T-cell (primary cell): ENCODE data around the gene DLG2. TPM values are rescaled to one million over a fixed set of nuclear protein-coding genes. Genes with fewer than 3 reads are reported as not detected.
"Not testable (repeated sequence)": the region's sequence is repeated elsewhere in the genome, so short reads cannot be mapped to it uniquely, and the experiment has no call there.

Experiments
- ATAC-seq, 4 experiments: fragments of 200-7000 bp in 3 of 4; fragments of 150-1000 bp in 1 of 4; cut with Tn5 transposase; replicated peaks in 1 of 4; 1 replicate in 3 of 4; 2 replicates in 1 of 4; pipeline ENCODE4 v1.10.0; 2021; ENCODE audit warnings: moderate library complexity in 3 of 4, mild to moderate bottlenecking in 2 of 4, moderate number of reproducible peaks in 1 of 4
- CTCF ChIA-PET, 2 donors: fragments of 300-600 bp; sonication (Branson Sonifier 250); formaldehyde crosslinking; loops; one replicate each; lab custom pipeline; 2022; ENCODE audit warnings: antibody characterized with exemption in 2 of 2; lab: Charles Lee
- POLR2A ChIA-PET, 2 donors: fragments of 300-600 bp; sonication (Branson Sonifier 250); formaldehyde crosslinking; loops; one replicate each; lab custom pipeline; 2022; ENCODE audit warnings: antibody characterized with exemption in 2 of 2; lab: Charles Lee
- DNase-seq, 35 experiments: peaks; one replicate each; pipeline versions ENCODE4 v3.0.0 to v3.0.0-alpha.2; 2013 to 2023
- H3K27ac ChIP-seq: one replicate; pipeline ENCODE4 v1.5.1; 2013; ENCODE audit warnings: low read length
- H3K27me3 ChIP-seq, 2 experiments: replicated peaks in 1 of 2; 1 replicate in 1 of 2; 2 replicates in 1 of 2; pipeline versions ENCODE4 v1.6.1 to v1.7.0; 2013; ENCODE audit warnings: low read length in 1 of 2, mixed read lengths in 1 of 2; ENCODE audit not compliant: control insufficient read depth in 2 of 2, insufficient read depth in 2 of 2; ENCODE audit errors: extremely low read depth in 1 of 2
- H3K36me3 ChIP-seq, 2 donors: 1 replicate in 1 of 2; 2 replicates in 1 of 2; pipeline versions ENCODE4 v1.6.1 to v1.7.0; 2013; ENCODE audit warnings: low read length in 1 of 2; ENCODE audit not compliant: control insufficient read depth in 2 of 2, insufficient read depth in 1 of 2; ENCODE audit errors: extremely low read depth in 1 of 2
- H3K4me1 ChIP-seq, 2 experiments: 1 replicate in 1 of 2; 2 replicates in 1 of 2; pipeline versions ENCODE4 v1.6.1 to v1.7.0; 2013; ENCODE audit warnings: low read length in 2 of 2, mixed read lengths in 1 of 2; ENCODE audit not compliant: insufficient read depth in 2 of 2, control insufficient read depth in 1 of 2; ENCODE audit errors: extremely low read depth in 1 of 2
- H3K4me3 ChIP-seq, 2 donors: 1 replicate in 1 of 2; 2 replicates in 1 of 2; pipeline versions ENCODE4 v1.5.1 to v1.7.0; 2013; ENCODE audit warnings: mild to moderate bottlenecking in 2 of 2, low read length in 1 of 2, moderate library complexity in 1 of 2; ENCODE audit not compliant: control insufficient read depth in 1 of 2; ENCODE audit errors: extremely low read depth in 1 of 2
- H3K9me3 ChIP-seq: 2 replicates; pipeline ENCODE4 v1.7.0; 2013
- H3K27ac Mint-ChIP-seq, 2 donors: one replicate each; pipeline ENCODE4 v1.8.0; 2020 to 2021; ENCODE audit warnings: mild to moderate bottlenecking in 2 of 2, mixed read lengths in 2 of 2
- H3K27me3 Mint-ChIP-seq, 2 donors: one replicate each; pipeline ENCODE4 v1.8.0; 2021 to 2022; ENCODE audit warnings: mixed read lengths in 2 of 2
- H3K36me3 Mint-ChIP-seq: one replicate; pipeline ENCODE4 v1.8.0; 2021; ENCODE audit warnings: mixed read lengths
- H3K4me1 Mint-ChIP-seq, 3 donors: one replicate each; pipeline ENCODE4 v1.8.0; 2020 to 2022; ENCODE audit warnings: mixed read lengths in 3 of 3, mild to moderate bottlenecking in 1 of 3
- H3K4me3 Mint-ChIP-seq, 3 donors: one replicate each; pipeline ENCODE4 v1.8.0; 2020 to 2022; ENCODE audit warnings: mild to moderate bottlenecking in 3 of 3, mixed read lengths in 3 of 3, moderate library complexity in 3 of 3
- H3K9me3 Mint-ChIP-seq, 3 donors: one replicate each; pipeline ENCODE4 v1.8.0; 2020 to 2022; ENCODE audit warnings: mixed read lengths in 3 of 3
- WGBS: methylation state at CpG from one replicate; pipeline ENCODE4 v1.1.5; 2013; ENCODE audit warnings: missing lambda C conversion rate; ENCODE audit not compliant: insufficient coverage; 5-methylcytosine and 5-hydroxymethylcytosine counted together
- total RNA-seq, 35 experiments: library from RNA in 6 of 35; stranded (reverse) in 6 of 35; fragments of 120-200 nt in 1 of 35; gene quantifications; one replicate each; pipeline versions ENCODE4 v1.2.1 to v1.2.4 and lab custom pipeline; 2013 to 2026

Gene DLG2
- total RNA-seq, 5 donors from 2014 or later (not counting 1 experiment from before 2014, with no cell fraction given) = 2.3 to 4.1 (median 2.9) TPM

DNA sequence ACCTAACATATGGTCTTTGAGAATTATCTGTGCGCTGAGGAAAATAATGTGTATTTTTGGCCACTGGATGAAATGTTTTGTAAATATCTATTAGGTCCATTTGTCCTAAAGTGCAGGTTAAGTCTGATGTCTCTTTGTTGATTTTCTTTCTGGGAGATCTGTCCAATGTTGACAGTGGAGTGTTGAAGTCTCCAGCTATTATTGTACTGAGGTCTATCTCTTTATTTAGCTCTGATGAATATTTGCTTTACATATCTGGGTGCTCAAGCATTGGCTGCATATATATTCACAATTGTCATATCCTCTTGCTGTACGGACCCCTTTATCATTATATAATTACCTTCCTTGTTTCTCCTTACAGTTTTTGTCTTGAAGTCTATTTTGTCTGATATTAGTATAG is 833.8 kb downstream of the DLG2 start:
- POLR2A ChIA-PET = no interaction called here
- Mint-ChIP-seq H3K9me3 (peaks cover 22 to 55% (median 32%) of the 10 kb centered on the region in 3 donors), H3K27ac (no peak overlapping the region), H3K4me3 (no peak overlapping the region), H3K4me1 (no peaks in the 10 kb centered on the region), H3K36me3 (no peaks in the 10 kb centered on the region), H3K27me3 (no peaks in the 10 kb centered on the region)
- Histone ChIP-seq H3K4me3 (no peak overlapping the region), H3K27me3 (no peaks in the 10 kb centered on the region), H3K4me1 (no peaks in the 10 kb centered on the region), H3K27ac (no peak overlapping the region), H3K9me3 (no peaks in the 10 kb centered on the region), H3K36me3 (no peaks in the 10 kb centered on the region)
- no CpG with 5 or more reads among the region's 2 CpGs for WGBS
- CTCF ChIA-PET = no interaction called here
- ATAC-seq = no peak
- no peak for DNase-seq

DNA sequence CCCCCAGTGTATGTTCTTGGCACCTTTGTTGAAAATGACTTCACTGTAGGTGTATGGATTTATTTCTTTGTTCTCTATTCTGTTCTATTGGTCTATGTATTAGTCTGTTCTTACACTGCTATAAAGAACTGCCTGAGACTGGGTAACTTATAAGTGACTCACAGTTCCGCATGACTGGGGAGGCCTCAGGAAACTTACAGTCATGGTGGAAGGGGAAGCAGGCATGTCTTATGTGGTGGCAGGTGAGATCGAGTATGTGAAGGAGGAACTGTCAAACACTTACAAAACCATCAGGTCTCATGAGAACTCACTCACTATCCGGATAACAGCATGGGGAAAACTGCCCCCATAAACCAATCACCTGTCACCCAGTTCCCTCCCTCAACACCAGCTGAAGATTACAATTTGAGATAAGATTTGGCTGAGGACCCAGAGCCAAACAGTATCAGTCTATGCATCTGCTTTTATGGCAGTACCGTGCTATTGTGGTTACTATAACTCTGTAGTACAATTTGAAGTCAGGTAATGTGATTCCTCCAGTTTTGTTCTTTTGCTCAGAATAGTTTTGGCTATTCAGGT is 836.2 kb downstream of the DLG2 start:
- Mint-ChIP-seq H3K4me1 (no peaks in the 10 kb centered on the region), H3K36me3 (no peaks in the 10 kb centered on the region), H3K27ac (no peak overlapping the region), H3K27me3 (no peaks in the 10 kb centered on the region), H3K9me3 (peaks cover 16 to 49% (median 37%) of the 10 kb centered on the region in 3 donors), H3K4me3 (no peak overlapping the region)
- CTCF ChIA-PET = no interaction called here
- H3K27me3 ChIP-seq = no peaks in the 10 kb centered on the region
- ATAC-seq = no peak
- 20% methylated on average over 1 of the region's 4 CpGs for WGBS
- H3K9me3 ChIP-seq = no peaks in the 10 kb centered on the region
- no peak overlapping the region for H3K4me3 ChIP-seq
- no peaks in the 10 kb centered on the region for H3K4me1 ChIP-seq
- H3K27ac ChIP-seq = no peak overlapping the region
- H3K36me3 ChIP-seq = no peaks in the 10 kb centered on the region
- POLR2A ChIA-PET = no interaction called here
- no peak for DNase-seq

- POLR2A ChIA-PET = no interaction called here
- Mint-ChIP-seq H3K4me1 (no peaks in the 10 kb centered on the region), H3K4me3 (no peak overlapping the region), H3K36me3 (no peaks in the 10 kb centered on the region), H3K27ac (no peak overlapping the region), H3K9me3 (peaks cover 8 to 45% (median 35%) of the 10 kb centered on the region in 3 donors), H3K27me3 (no peaks in the 10 kb centered on the region)
- Histone ChIP-seq H3K9me3 (no peaks in the 10 kb centered on the region), H3K27ac (no peak overlapping the region), H3K36me3 (no peaks in the 10 kb centered on the region), H3K27me3 (no peaks in the 10 kb centered on the region), H3K4me3 (no peak overlapping the region), H3K4me1 (no peaks in the 10 kb centered on the region)
- DNase-seq = no peak
- WGBS = no CpG with 5 or more reads among the region's 4 CpGs
- no peak for ATAC-seq
- CTCF ChIA-PET = no interaction called here
These were observed 838.9 kb downstream of the DLG2 start for GRCh38 chr11:84788220-84788619.

GRCh38 chr11:84784158-84784557 is 843.0 kb downstream of the DLG2 start:
- CTCF ChIA-PET, H3K4me1 Mint-ChIP-seq, H3K36me3 Mint-ChIP-seq, H3K36me3 ChIP-seq, H3K4me3 Mint-ChIP-seq, H3K27ac Mint-ChIP-seq, H3K27me3 ChIP-seq, DNase-seq, H3K4me3 ChIP-seq, H3K27ac ChIP-seq, H3K9me3 ChIP-seq, ATAC-seq, H3K4me1 ChIP-seq, H3K27me3 Mint-ChIP-seq: not testable (repeated sequence)
- POLR2A ChIA-PET = interaction anchor here in 1 of 2 donors (0.6 kb wide), 1 partner anchor 1706 kb away, joined by 3 read pairs; no protein-coding TSS in a partner anchor
- WGBS = no CpG with 5 or more reads among the region's 4 CpGs
- H3K9me3 Mint-ChIP-seq = peaks cover 4 to 36% (median 19%) of the 10 kb centered on the region in 3 donors

GRCh38 chr11:84780689-84781293 is 846.4 kb downstream of the DLG2 start:
- H3K27ac ChIP-seq = no peak overlapping the region
- H3K36me3 ChIP-seq = no peaks in the 10 kb centered on the region
- no peaks in the 10 kb centered on the region for H3K27me3 Mint-ChIP-seq
- CTCF ChIA-PET = interaction anchor here (0.6 to 0.8 kb wide), 2 partner anchors 14 to 541 kb away, joined by 3 read pairs; no protein-coding TSS in a partner anchor
- no peaks in the 10 kb centered on the region for H3K9me3 ChIP-seq
- no CpG with 5 or more reads among the region's 3 CpGs for WGBS
- H3K9me3 Mint-ChIP-seq = peaks cover 5 to 41% (median 19%) of the 10 kb centered on the region in 3 donors
- no peaks in the 10 kb centered on the region for H3K36me3 Mint-ChIP-seq
- no peak overlapping the region for H3K27ac Mint-ChIP-seq
- H3K4me1 ChIP-seq = no peaks in the 10 kb centered on the region
- H3K4me1 Mint-ChIP-seq = no peaks in the 10 kb centered on the region
- POLR2A ChIA-PET = no interaction called here
- no peak overlapping the region for H3K4me3 ChIP-seq
- no peak overlapping the region for H3K4me3 Mint-ChIP-seq
- H3K27me3 ChIP-seq = no peaks in the 10 kb centered on the region
- DNase-seq (no peak), ATAC-seq (no peak)

DNA sequence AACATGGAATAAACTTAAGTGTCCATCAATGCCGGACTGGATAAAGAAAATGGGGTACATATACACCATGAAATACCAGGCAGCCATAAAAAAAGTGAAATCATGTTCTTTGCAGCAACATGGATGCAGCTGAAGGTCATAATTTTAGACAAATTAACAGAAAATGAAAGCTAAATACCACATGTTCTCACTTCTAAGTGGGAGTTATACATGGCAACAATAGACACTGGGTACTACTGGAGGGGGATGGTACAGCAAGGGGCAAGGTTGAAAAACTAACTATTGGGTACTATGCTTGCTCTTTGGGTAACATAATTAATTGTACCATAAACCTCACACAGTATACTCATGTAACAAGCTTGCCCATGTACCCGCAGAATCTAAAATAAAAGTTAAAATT is 851.6 kb downstream of the DLG2 start:
- no peak for ATAC-seq
- Histone ChIP-seq H3K36me3 (no peaks in the 10 kb centered on the region), H3K27me3 (no peaks in the 10 kb centered on the region), H3K27ac (no peak overlapping the region), H3K4me1 (no peaks in the 10 kb centered on the region), H3K4me3 (no peak overlapping the region), H3K9me3 (no peaks in the 10 kb centered on the region)
- no peaks in the 10 kb centered on the region for H3K27me3 Mint-ChIP-seq
- H3K9me3 Mint-ChIP-seq = peaks cover 23 to 57% (median 26%) of the 10 kb centered on the region in 3 donors
- no peak overlapping the region for H3K4me3 Mint-ChIP-seq
- ChIA-PET POLR2A (no interaction called here), CTCF (no interaction called here)
- no CpG with 5 or more reads among the region's 2 CpGs for WGBS
- no peak overlapping the region for H3K27ac Mint-ChIP-seq
- H3K36me3 Mint-ChIP-seq = no peaks in the 10 kb centered on the region
- DNase-seq = no peak
- H3K4me1 Mint-ChIP-seq = no peaks in the 10 kb centered on the region
